OCI-LY3 (cell line): ENCODE data around the gene ABLIM2.

Source experiments
- EZH2phosphoT487 ChIP-seq: fragments of 200-600 bp; shearing (Covaris generic); IDR thresholded peaks from 2 replicates; pipeline ENCODE4 v1.6.1; 2018; ENCODE audit warnings: antibody characterized with exemption, mixed run types, low read depth
- TF ChIP-seq, protein P1 (sequence below): fragments of 200-600, 300-600 bp; sonication (generic); IDR thresholded peaks from 2 replicates; pipeline ENCODE4 v1.5.1; 2014; ENCODE audit warnings: antibody characterized with exemption, low read length, low read depth

DNA sequence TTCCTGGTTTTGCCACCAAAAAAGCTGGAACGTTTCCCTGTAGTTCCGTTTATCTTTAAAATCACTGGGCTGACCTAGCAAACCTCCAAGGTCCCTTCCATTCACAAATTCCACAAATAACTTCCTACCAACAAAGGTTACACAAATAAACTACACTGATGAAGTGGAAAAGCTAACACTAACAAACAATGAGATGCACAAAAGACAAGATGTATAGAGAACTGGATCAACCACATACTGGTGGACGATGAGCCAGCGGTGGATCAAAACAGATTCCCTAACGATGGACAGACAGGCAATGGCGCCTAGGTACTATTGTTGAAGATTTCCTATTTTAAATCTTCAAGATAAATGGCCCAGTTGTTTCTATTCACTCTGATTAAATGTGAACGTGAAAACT is 234.4 kb downstream of the ABLIM2 start:
- TF ChIP-seq, protein P1, sequence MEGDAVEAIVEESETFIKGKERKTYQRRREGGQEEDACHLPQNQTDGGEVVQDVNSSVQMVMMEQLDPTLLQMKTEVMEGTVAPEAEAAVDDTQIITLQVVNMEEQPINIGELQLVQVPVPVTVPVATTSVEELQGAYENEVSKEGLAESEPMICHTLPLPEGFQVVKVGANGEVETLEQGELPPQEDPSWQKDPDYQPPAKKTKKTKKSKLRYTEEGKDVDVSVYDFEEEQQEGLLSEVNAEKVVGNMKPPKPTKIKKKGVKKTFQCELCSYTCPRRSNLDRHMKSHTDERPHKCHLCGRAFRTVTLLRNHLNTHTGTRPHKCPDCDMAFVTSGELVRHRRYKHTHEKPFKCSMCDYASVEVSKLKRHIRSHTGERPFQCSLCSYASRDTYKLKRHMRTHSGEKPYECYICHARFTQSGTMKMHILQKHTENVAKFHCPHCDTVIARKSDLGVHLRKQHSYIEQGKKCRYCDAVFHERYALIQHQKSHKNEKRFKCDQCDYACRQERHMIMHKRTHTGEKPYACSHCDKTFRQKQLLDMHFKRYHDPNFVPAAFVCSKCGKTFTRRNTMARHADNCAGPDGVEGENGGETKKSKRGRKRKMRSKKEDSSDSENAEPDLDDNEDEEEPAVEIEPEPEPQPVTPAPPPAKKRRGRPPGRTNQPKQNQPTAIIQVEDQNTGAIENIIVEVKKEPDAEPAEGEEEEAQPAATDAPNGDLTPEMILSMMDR = no peak
- no peak for TF ChIP-seq EZH2phosphoT487
